T-helper 1 cell treated with Interleukin-12 subunit alpha and Interleukin-12 subunit beta and Interleukin-4 antibody, amounts not matched to agents 30 μg/mL and 1 μg/mL, for 36 hours (primary cell): ENCODE results near the gene DAB2IP.

ENCODE experiments used
- H3K27ac Mint-ChIP-seq: one replicate; pipeline ENCODE4 v1.8.0; 2021; ENCODE audit warnings: mild to moderate bottlenecking, mixed read lengths
- H3K27me3 Mint-ChIP-seq: one replicate; pipeline ENCODE4 v1.8.0; 2021; ENCODE audit warnings: low read depth, mixed read lengths
- H3K36me3 Mint-ChIP-seq: one replicate; pipeline ENCODE4 v1.8.0; 2021; ENCODE audit warnings: low read depth, mixed read lengths
- H3K4me1 Mint-ChIP-seq: one replicate; pipeline ENCODE4 v1.8.0; 2021; ENCODE audit warnings: low read depth, mixed read lengths
- H3K4me3 Mint-ChIP-seq: one replicate; pipeline ENCODE4 v1.8.0; 2021; ENCODE audit warnings: mild to moderate bottlenecking, moderate library complexity, mixed read lengths
- H3K9me3 Mint-ChIP-seq: one replicate; pipeline ENCODE4 v1.8.0; 2021; ENCODE audit warnings: mixed read lengths

The DAB2IP gene

GRCh38 chr9:121820286-121821005 is 169.0 kb downstream of the DAB2IP start:
- Mint-ChIP-seq H3K4me3 (no peak overlapping the region), H3K9me3 (no peaks in the 10 kb centered on the region), H3K36me3 (no peaks in the 10 kb centered on the region), H3K27ac (no peak overlapping the region), H3K27me3 (no peaks in the 10 kb centered on the region), H3K4me1 (no peaks in the 10 kb centered on the region)

- Mint-ChIP-seq H3K27me3 (no peaks in the 10 kb centered on the region), H3K4me3 (no peak overlapping the region), H3K36me3 (no peaks in the 10 kb centered on the region), H3K27ac (no peak overlapping the region), H3K9me3 (no peaks in the 10 kb centered on the region), H3K4me1 (no peaks in the 10 kb centered on the region)
These were observed 169.9 kb downstream of the DAB2IP start for GRCh38 chr9:121821326-121821725.

- Mint-ChIP-seq H3K9me3 (no peaks in the 10 kb centered on the region), H3K36me3 (no peaks in the 10 kb centered on the region), H3K4me3 (no peak overlapping the region), H3K4me1 (no peaks in the 10 kb centered on the region), H3K27ac (no peak overlapping the region), H3K27me3 (no peaks in the 10 kb centered on the region)
These were observed 171.0 kb downstream of the DAB2IP start for GRCh38 chr9:121822093-121823085.

GRCh38 chr9:121823451-121824169 is 172.2 kb downstream of the DAB2IP start:
- no peak overlapping the region for H3K27ac Mint-ChIP-seq
- no peaks in the 10 kb centered on the region for H3K9me3 Mint-ChIP-seq
- no peaks in the 10 kb centered on the region for H3K36me3 Mint-ChIP-seq
- no peaks in the 10 kb centered on the region for H3K4me1 Mint-ChIP-seq
- H3K27me3 Mint-ChIP-seq = no peaks in the 10 kb centered on the region
- no peak overlapping the region for H3K4me3 Mint-ChIP-seq

GRCh38 chr9:121824651-121825030 is 173.2 kb downstream of the DAB2IP start:
- Mint-ChIP-seq H3K36me3 (no peaks in the 10 kb centered on the region), H3K9me3 (no peaks in the 10 kb centered on the region), H3K27me3 (no peaks in the 10 kb centered on the region), H3K4me3 (no peak overlapping the region), H3K27ac (no peak overlapping the region), H3K4me1 (no peaks in the 10 kb centered on the region)

GRCh38 chr9:121825031-121825691 is 173.7 kb downstream of the DAB2IP start:
- no peaks in the 10 kb centered on the region for H3K27me3 Mint-ChIP-seq

GRCh38 chr9:121826711-121827110 is 175.3 kb downstream of the DAB2IP start:
- Mint-ChIP-seq H3K36me3 (no peaks in the 10 kb centered on the region), H3K4me3 (no peak overlapping the region), H3K27ac (no peak overlapping the region), H3K9me3 (no peaks in the 10 kb centered on the region), H3K4me1 (no peaks in the 10 kb centered on the region), H3K27me3 (no peaks in the 10 kb centered on the region)

More at GRCh38 chr9:121825031-121825691, 173.7 kb downstream of the DAB2IP start:
- Mint-ChIP-seq H3K4me1 (no peaks in the 10 kb centered on the region), H3K27ac (no peak overlapping the region), H3K9me3 (no peaks in the 10 kb centered on the region), H3K36me3 (no peaks in the 10 kb centered on the region), H3K4me3 (no peak overlapping the region)

- no peak overlapping the region for H3K27ac Mint-ChIP-seq
- H3K9me3 Mint-ChIP-seq = no peaks in the 10 kb centered on the region
These were observed 176.0 kb downstream of the DAB2IP start for GRCh38 chr9:121827251-121827967.

GRCh38 chr9:121830441-121831140 is 179.2 kb downstream of the DAB2IP start:
- Mint-ChIP-seq H3K4me1 (no peaks in the 10 kb centered on the region), H3K27ac (no peak overlapping the region), H3K9me3 (no peaks in the 10 kb centered on the region), H3K36me3 (no peaks in the 10 kb centered on the region), H3K27me3 (no peaks in the 10 kb centered on the region), H3K4me3 (no peak overlapping the region)

More at GRCh38 chr9:121827251-121827967, 176.0 kb downstream of the DAB2IP start:
- Mint-ChIP-seq H3K27me3 (no peaks in the 10 kb centered on the region), H3K4me1 (no peaks in the 10 kb centered on the region), H3K36me3 (no peaks in the 10 kb centered on the region), H3K4me3 (no peak overlapping the region)

- Mint-ChIP-seq H3K4me1 (no peaks in the 10 kb centered on the region), H3K36me3 (no peaks in the 10 kb centered on the region), H3K4me3 (no peak overlapping the region), H3K27me3 (no peaks in the 10 kb centered on the region), H3K9me3 (no peaks in the 10 kb centered on the region), H3K27ac (no peak overlapping the region)
These were observed 180.4 kb downstream of the DAB2IP start for GRCh38 chr9:121831869-121832268.

GRCh38 chr9:121833061-121833460 is 181.6 kb downstream of the DAB2IP start:
- Mint-ChIP-seq H3K9me3 (no peaks in the 10 kb centered on the region), H3K4me3 (no peak overlapping the region), H3K27me3 (no peaks in the 10 kb centered on the region), H3K36me3 (no peaks in the 10 kb centered on the region), H3K27ac (no peak overlapping the region), H3K4me1 (no peaks in the 10 kb centered on the region)
